ENCODE results near the gene ATXN10. TPM values are rescaled to one million over a fixed set of nuclear protein-coding genes. Genes with fewer than 3 reads are reported as not detected.
A peak's percentile ranks its signal among the peaks of the same experiment; 100 is the strongest.

The ATXN10 gene
- total and polyA plus RNA-seq, 2 of the 13 experiments (the other 11 are each of a cell fraction or from before 2014, with no cell fraction given), result 60.1 to 194 TPM

DNA sequence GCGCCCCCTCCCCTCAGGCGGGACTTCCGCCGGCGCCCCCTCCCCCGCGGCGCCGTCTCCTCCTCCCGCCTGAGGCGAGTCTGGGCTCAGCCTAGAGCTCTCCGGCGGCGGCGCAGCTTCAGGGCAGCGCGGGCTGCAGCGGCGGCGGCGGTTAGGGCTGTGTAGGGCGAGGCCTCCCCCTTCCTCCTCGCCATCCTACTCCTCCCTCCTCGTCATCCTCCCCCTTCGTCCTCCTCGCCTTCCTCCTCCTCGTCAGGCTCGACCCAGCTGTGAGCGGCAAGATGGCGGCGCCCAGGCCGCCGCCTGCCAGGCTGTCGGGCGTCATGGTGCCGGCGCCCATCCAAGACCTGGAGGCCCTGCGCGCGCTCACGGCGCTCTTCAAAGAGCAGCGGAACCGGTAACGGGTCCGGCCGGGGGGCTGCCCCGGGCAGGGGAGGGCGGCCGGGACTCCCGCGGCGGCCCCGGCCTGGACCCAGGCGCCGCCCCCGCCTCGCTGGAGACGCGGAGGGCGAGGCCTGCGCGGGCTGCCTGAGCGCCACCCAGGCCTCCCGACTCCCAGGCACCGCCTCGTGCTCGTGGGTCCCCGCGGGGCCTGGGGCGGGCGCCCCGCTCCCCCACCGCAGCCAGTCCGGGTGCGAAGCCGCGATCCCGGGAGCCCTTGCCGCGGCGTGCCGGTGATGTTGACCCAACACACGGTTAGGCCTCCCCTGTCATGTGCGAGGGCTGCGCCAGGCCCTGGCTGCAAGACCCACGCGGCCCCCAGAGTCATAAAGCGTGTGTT, at the start of gene ATXN10 (continued):
- TF ChIP-seq, protein P1, sequence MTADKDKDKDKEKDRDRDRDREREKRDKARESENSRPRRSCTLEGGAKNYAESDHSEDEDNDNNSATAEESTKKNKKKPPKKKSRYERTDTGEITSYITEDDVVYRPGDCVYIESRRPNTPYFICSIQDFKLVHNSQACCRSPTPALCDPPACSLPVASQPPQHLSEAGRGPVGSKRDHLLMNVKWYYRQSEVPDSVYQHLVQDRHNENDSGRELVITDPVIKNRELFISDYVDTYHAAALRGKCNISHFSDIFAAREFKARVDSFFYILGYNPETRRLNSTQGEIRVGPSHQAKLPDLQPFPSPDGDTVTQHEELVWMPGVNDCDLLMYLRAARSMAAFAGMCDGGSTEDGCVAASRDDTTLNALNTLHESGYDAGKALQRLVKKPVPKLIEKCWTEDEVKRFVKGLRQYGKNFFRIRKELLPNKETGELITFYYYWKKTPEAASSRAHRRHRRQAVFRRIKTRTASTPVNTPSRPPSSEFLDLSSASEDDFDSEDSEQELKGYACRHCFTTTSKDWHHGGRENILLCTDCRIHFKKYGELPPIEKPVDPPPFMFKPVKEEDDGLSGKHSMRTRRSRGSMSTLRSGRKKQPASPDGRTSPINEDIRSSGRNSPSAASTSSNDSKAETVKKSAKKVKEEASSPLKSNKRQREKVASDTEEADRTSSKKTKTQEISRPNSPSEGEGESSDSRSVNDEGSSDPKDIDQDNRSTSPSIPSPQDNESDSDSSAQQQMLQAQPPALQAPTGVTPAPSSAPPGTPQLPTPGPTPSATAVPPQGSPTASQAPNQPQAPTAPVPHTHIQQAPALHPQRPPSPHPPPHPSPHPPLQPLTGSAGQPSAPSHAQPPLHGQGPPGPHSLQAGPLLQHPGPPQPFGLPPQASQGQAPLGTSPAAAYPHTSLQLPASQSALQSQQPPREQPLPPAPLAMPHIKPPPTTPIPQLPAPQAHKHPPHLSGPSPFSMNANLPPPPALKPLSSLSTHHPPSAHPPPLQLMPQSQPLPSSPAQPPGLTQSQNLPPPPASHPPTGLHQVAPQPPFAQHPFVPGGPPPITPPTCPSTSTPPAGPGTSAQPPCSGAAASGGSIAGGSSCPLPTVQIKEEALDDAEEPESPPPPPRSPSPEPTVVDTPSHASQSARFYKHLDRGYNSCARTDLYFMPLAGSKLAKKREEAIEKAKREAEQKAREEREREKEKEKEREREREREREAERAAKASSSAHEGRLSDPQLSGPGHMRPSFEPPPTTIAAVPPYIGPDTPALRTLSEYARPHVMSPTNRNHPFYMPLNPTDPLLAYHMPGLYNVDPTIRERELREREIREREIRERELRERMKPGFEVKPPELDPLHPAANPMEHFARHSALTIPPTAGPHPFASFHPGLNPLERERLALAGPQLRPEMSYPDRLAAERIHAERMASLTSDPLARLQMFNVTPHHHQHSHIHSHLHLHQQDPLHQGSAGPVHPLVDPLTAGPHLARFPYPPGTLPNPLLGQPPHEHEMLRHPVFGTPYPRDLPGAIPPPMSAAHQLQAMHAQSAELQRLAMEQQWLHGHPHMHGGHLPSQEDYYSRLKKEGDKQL (CRISPR knock-in tag; IDR thresholded peaks at IDR 0.05; ENCODE audit: low read depth), result no peak
- TF ChIP-seq NFE2L1 (CRISPR knock-in tag; IDR thresholded peaks at IDR 0.05; ENCODE audit: borderline replicate concordance), result no peak
- no peak for TF ChIP-seq ZNF317 (CRISPR knock-in tag; IDR thresholded peaks at IDR 0.05)
- TF ChIP-seq, protein P2, sequence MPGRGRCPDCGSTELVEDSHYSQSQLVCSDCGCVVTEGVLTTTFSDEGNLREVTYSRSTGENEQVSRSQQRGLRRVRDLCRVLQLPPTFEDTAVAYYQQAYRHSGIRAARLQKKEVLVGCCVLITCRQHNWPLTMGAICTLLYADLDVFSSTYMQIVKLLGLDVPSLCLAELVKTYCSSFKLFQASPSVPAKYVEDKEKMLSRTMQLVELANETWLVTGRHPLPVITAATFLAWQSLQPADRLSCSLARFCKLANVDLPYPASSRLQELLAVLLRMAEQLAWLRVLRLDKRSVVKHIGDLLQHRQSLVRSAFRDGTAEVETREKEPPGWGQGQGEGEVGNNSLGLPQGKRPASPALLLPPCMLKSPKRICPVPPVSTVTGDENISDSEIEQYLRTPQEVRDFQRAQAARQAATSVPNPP (CRISPR knock-in tag; IDR thresholded peaks at IDR 0.05), result 0 out of 2 replicates have a peak, but pooled peaks have one; percentile 3
- TF ChIP-seq ARNT2 (CRISPR knock-in tag; IDR thresholded peaks at IDR 0.05; ENCODE audit: low read depth), result no peak; the same call in 1 of the 2 replicates
- TF ChIP-seq, protein P3, sequence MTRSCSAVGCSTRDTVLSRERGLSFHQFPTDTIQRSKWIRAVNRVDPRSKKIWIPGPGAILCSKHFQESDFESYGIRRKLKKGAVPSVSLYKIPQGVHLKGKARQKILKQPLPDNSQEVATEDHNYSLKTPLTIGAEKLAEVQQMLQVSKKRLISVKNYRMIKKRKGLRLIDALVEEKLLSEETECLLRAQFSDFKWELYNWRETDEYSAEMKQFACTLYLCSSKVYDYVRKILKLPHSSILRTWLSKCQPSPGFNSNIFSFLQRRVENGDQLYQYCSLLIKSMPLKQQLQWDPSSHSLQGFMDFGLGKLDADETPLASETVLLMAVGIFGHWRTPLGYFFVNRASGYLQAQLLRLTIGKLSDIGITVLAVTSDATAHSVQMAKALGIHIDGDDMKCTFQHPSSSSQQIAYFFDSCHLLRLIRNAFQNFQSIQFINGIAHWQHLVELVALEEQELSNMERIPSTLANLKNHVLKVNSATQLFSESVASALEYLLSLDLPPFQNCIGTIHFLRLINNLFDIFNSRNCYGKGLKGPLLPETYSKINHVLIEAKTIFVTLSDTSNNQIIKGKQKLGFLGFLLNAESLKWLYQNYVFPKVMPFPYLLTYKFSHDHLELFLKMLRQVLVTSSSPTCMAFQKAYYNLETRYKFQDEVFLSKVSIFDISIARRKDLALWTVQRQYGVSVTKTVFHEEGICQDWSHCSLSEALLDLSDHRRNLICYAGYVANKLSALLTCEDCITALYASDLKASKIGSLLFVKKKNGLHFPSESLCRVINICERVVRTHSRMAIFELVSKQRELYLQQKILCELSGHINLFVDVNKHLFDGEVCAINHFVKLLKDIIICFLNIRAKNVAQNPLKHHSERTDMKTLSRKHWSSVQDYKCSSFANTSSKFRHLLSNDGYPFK (CRISPR knock-in tag; IDR thresholded peaks at IDR 0.05; ENCODE audit: borderline replicate concordance), result no peak
- no peak for TF ChIP-seq NFE2 (CRISPR knock-in tag; IDR thresholded peaks at IDR 0.05)
- TF ChIP-seq ZNF605 (CRISPR knock-in tag; IDR thresholded peaks at IDR 0.05), result no peak
- no peak for TF ChIP-seq ZNF10 (CRISPR knock-in tag; IDR thresholded peaks at IDR 0.05; ENCODE audit: borderline replicate concordance, low read depth)
- no peak for TF ChIP-seq KDM6A (CRISPR knock-in tag; IDR thresholded peaks at IDR 0.05; ENCODE audit: low read depth)
- TF ChIP-seq, protein P4, sequence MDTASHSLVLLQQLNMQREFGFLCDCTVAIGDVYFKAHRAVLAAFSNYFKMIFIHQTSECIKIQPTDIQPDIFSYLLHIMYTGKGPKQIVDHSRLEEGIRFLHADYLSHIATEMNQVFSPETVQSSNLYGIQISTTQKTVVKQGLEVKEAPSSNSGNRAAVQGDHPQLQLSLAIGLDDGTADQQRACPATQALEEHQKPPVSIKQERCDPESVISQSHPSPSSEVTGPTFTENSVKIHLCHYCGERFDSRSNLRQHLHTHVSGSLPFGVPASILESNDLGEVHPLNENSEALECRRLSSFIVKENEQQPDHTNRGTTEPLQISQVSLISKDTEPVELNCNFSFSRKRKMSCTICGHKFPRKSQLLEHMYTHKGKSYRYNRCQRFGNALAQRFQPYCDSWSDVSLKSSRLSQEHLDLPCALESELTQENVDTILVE (CRISPR knock-in tag; IDR thresholded peaks at IDR 0.05), result no peak
- TF ChIP-seq HNRNPL (IDR thresholded peaks at IDR 0.05; ENCODE audit: low read depth, low read length), result no peak
- TF ChIP-seq ZNF616 (CRISPR knock-in tag; IDR thresholded peaks at IDR 0.05; ENCODE audit: low read depth), result 0 out of 2 replicates have a peak, but pooled peaks have one; percentile 51
- TF ChIP-seq ZNF234 (CRISPR knock-in tag; conservative IDR thresholded peaks at IDR 0.05), result no peak; the same call in 1 of the 2 replicates
- TF ChIP-seq TCF7L2 (IDR thresholded peaks at IDR 0.05; ENCODE audit: low read depth, low read length), result no peak
- no peak for TF ChIP-seq HOXA9 (CRISPR knock-in tag; IDR thresholded peaks at IDR 0.05; ENCODE audit: borderline replicate concordance)

Data from HepG2 (cell line).